ENCODE measurements around the gene PTPRE. TPM values are rescaled to one million over a fixed set of nuclear protein-coding genes. Genes with fewer than 3 reads are reported as not detected.

PTPRE gene
- total RNA-seq, 1 experiment from 2014 or later, result 11.6 TPM

GRCh38 chr10:128016423-128017060 is 109.6 kb downstream of the PTPRE start:
- intact Hi-C loops (cut with micrococcal nuclease; ENCODE audit: unreplicated experiment), result no loop called here
- no peak for DNase-seq (ENCODE audit: low spot score)
- H3K9me3 ChIP-seq (ENCODE audit: low read depth, low read length, poor library complexity, severe bottlenecking), result no peaks in the 10 kb centered on the region
- no peak overlapping the region for H3K27ac ChIP-seq (ENCODE audit: low read depth, low read length, poor library complexity, severe bottlenecking)
- no peaks in the 10 kb centered on the region for H3K27me3 ChIP-seq (replicated peaks; ENCODE audit: insufficient read depth, low read depth, low read length, poor library complexity)
- CTCF ChIA-PET, result no interaction called here
- H3K4me3 ChIP-seq (ENCODE audit: low read depth, low read length, poor library complexity, severe bottlenecking), result no peak overlapping the region
- BruUV-seq (replicated peaks), result no TSS peak
- no peaks in the 10 kb centered on the region for H3K4me1 ChIP-seq (ENCODE audit: insufficient read depth, low read length, poor library complexity, severe bottlenecking)
- POLR2A ChIA-PET (ENCODE audit: low non-redundant PET), result no interaction called here
- TF ChIP-seq, protein P1, sequence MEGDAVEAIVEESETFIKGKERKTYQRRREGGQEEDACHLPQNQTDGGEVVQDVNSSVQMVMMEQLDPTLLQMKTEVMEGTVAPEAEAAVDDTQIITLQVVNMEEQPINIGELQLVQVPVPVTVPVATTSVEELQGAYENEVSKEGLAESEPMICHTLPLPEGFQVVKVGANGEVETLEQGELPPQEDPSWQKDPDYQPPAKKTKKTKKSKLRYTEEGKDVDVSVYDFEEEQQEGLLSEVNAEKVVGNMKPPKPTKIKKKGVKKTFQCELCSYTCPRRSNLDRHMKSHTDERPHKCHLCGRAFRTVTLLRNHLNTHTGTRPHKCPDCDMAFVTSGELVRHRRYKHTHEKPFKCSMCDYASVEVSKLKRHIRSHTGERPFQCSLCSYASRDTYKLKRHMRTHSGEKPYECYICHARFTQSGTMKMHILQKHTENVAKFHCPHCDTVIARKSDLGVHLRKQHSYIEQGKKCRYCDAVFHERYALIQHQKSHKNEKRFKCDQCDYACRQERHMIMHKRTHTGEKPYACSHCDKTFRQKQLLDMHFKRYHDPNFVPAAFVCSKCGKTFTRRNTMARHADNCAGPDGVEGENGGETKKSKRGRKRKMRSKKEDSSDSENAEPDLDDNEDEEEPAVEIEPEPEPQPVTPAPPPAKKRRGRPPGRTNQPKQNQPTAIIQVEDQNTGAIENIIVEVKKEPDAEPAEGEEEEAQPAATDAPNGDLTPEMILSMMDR (conservative IDR thresholded peaks at IDR 0.05; ENCODE audit: low read depth, low read length), result no peak
- TF ChIP-seq EZH2 (IDR thresholded peaks at IDR 0.05; ENCODE audit: borderline replicate concordance, low read depth, low read length, poor library complexity, severe bottlenecking), result no peak
- no peaks in the 10 kb centered on the region for H3K36me3 ChIP-seq (ENCODE audit: insufficient read depth, low read length, poor library complexity, severe bottlenecking)

- BruUV-seq (replicated peaks), result no TSS peak
- no peaks in the 10 kb centered on the region for H3K36me3 ChIP-seq (ENCODE audit: insufficient read depth, low read length, poor library complexity, severe bottlenecking)
Measured at GRCh38 chr10:128017822-128018221, 110.9 kb downstream of the PTPRE start.

DNA sequence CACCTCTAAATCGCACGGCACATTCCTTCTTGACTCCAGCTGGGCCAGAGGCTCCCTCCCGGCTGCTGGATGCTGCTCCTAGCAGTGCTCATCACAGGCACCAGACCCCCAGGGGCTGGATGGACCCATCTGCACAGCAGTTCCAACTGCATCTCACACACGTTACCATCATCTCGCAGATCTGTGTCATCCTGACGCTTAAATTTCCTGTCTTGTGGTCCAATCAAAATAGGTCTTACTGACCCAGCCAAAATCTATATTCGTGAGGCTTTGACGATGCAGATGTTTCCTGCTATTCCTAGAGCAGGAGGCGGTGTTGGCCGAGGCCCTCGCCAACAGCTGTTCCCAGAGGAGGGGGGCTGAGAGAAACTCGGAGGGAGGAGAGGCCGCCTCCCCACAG is 111.3 kb downstream of the PTPRE start:
- ChIA-PET POLR2A (ENCODE audit: low non-redundant PET) (interaction anchor here (0.5 kb wide), 1 partner anchor 619 kb away, joined by 3 read pairs; no protein-coding TSS in a partner anchor), CTCF (no interaction called here)
- BruUV-seq (replicated peaks), result no TSS peak
- H3K27ac ChIP-seq (ENCODE audit: low read depth, low read length, poor library complexity, severe bottlenecking), result no peak overlapping the region
- TF ChIP-seq, protein P1 (conservative IDR thresholded peaks at IDR 0.05; ENCODE audit: low read depth, low read length), result no peak
- no peak for TF ChIP-seq EZH2 (IDR thresholded peaks at IDR 0.05; ENCODE audit: borderline replicate concordance, low read depth, low read length, poor library complexity, severe bottlenecking)
- intact Hi-C loops (cut with micrococcal nuclease; ENCODE audit: unreplicated experiment), result no loop called here
- H3K27me3 ChIP-seq (replicated peaks; ENCODE audit: insufficient read depth, low read depth, low read length, poor library complexity), result no peaks in the 10 kb centered on the region
- no peak for DNase-seq (ENCODE audit: low spot score)
- H3K4me1 ChIP-seq (ENCODE audit: insufficient read depth, low read length, poor library complexity, severe bottlenecking), result no peaks in the 10 kb centered on the region
- H3K9me3 ChIP-seq (ENCODE audit: low read depth, low read length, poor library complexity, severe bottlenecking), result no peaks in the 10 kb centered on the region
- no peaks in the 10 kb centered on the region for H3K36me3 ChIP-seq (ENCODE audit: insufficient read depth, low read length, poor library complexity, severe bottlenecking)
- H3K4me3 ChIP-seq (ENCODE audit: low read depth, low read length, poor library complexity, severe bottlenecking), result no peak overlapping the region

More at GRCh38 chr10:128017822-128018221, 110.9 kb downstream of the PTPRE start:
- Histone ChIP-seq H3K4me1 (ENCODE audit: insufficient read depth, low read length, poor library complexity, severe bottlenecking) (no peaks in the 10 kb centered on the region), H3K9me3 (ENCODE audit: low read depth, low read length, poor library complexity, severe bottlenecking) (no peaks in the 10 kb centered on the region), H3K27ac (ENCODE audit: low read depth, low read length, poor library complexity, severe bottlenecking) (no peak overlapping the region), H3K27me3 (replicated peaks; ENCODE audit: insufficient read depth, low read depth, low read length, poor library complexity) (no peaks in the 10 kb centered on the region), H3K4me3 (ENCODE audit: low read depth, low read length, poor library complexity, severe bottlenecking) (no peak overlapping the region)
- CTCF ChIA-PET, result no interaction called here
- TF ChIP-seq, protein P1 (conservative IDR thresholded peaks at IDR 0.05; ENCODE audit: low read depth, low read length), result no peak
- TF ChIP-seq EZH2 (IDR thresholded peaks at IDR 0.05; ENCODE audit: borderline replicate concordance, low read depth, low read length, poor library complexity, severe bottlenecking), result no peak
- no peak for DNase-seq (ENCODE audit: low spot score)
- intact Hi-C loops (cut with micrococcal nuclease; ENCODE audit: unreplicated experiment), result no loop called here
- POLR2A ChIA-PET (ENCODE audit: low non-redundant PET), result no interaction called here

Measured in A673 (cell line).